ENCODE measurements around the gene GRID1. TPM values are rescaled to one million over a fixed set of nuclear protein-coding genes. Genes with fewer than 3 reads are reported as not detected.

The GRID1 gene
- polyA plus RNA-seq, 12 donors = 3.0 to 7.0 (median 4.9) TPM; not detected in 2

- DNase-seq = no peak
Observed at GRCh38 chr10:86063341-86063740, 303.3 kb downstream of the GRID1 start.

GRCh38 chr10:86062647-86063145 lies 303.9 kb downstream of the GRID1 start:
- DNase-seq = no peak

GRCh38 chr10:86062198-86062550 lies 304.4 kb downstream of the GRID1 start:
- DNase-seq = no peak

DNA sequence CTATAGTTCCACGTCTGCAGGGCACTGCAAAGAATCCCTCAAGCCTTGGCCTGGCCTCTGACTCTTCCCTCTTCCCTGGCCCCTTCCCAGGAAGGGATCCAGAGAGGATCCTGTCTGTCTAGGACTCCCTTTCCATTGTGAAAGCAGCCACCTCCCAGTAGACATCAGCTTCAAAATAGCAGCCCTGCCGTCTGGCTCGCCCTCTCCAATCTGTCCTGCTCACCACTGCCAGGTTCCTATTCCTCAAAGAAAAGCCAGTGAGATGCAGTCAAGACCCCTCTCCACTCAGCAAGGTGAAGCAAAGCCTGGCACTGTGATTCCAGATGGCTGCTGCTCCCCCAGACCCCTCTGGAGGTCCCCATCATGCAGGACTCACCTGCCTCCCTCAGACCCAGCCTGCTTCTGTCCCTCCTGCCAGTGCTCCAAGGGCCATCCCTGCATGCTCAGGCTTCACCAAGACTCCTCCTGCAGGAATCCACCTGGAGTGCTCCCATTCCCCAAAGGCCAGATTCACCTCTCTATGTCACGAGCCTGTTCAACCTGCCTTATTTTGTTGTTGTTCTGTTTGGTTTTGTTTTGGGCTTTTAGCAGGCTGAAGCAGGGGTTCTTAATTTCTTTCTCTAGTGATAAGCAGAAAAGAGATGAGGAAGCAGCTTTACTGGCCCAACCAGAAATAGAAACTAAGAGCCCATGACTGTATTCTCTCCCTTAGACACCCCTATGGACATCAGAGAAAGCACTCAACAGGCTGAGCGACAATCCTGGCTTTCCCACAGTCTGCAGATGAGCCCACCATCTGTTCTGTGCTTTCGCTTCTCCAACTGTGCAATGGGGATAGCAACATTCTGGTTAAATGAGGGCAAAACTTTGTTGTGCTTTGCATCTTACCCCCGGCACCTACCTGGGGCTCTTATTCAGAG lies 305.1 kb downstream of the GRID1 start:
- no peak for DNase-seq

GRCh38 chr10:86060386-86061277 lies 306.0 kb downstream of the GRID1 start:
- no peak for DNase-seq

DNA sequence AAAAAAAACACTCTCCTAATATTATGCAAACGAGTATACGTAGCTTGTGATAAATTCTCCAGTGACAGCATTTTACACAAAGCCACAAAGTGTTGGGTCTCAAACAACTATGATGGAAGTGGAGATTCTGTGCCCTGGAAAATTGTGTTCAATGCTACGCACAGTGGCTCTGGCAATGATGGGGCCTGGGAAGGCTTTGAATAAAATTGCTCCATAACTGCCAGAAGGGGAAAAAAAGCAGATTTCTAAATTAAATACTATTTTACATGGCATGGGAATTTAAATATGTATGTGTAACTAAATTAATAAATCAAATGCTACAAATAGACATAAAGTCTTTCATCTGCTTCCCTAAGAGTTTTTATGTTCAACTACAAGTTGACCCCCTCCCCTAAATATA lies 306.7 kb downstream of the GRID1 start:
- DNase-seq = no peak

DNA sequence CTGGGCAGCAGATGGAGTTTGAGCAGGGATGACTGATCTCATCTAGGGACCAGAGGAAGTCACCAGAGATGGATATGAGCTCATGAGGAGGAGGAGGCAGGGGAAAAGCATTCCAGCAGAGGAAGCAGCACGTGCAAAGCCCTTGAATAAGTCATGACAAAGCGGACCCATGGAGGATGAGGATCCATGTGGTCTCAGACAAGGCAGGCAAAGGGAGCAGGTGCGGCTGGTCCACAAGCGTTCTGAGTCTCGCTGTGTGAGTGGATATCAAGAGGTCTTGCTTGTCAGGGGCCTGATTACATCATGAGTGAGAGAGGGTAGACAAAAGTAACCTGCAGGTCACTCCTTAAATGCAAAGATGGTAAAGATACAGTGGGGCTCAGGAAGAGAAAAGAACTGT lies 307.6 kb downstream of the GRID1 start:
- DNase-seq = no peak

DNA sequence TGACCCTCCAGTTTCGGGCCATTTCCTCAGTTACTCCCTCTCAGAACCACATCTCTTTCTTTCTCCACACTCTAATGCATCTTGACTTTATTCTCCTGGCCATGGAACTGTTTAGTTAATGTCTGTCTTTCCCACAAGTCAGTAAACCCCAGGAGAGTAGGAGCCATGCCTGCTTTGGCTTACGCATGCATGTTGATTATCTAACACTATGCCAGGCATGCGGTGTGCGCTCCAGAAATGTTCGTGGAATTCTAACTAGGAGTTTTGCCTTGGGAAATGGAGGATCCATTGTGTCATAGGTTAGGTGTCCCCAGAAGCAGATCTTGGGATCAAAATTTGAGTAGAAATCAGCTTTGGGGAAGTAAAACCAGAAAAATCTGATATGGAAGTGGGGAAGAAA lies 308.9 kb downstream of the GRID1 start:
- DNase-seq = no peak

- no peak for DNase-seq
Observed at GRCh38 chr10:86056672-86057071, 309.9 kb downstream of the GRID1 start.

- no peak for DNase-seq
Observed at GRCh38 chr10:86055928-86056327, 310.7 kb downstream of the GRID1 start.

DNA sequence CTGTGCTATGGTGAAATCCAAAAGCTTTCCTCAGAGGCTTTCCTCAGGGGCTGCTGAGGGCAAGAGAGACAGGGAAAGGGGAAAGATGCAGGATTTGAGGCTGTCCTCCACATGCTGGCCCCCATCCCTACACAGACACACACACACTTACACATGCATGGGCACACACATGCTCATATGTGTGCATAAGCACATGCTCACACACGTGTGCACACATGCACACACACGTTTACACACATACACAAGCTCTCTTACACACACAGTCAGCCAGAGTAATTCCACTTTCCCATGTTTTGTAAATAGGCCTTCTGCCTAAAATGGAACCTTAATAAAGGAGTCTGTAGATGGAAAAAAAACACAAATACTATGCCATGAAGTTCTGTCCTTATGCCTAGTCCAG lies 312.9 kb downstream of the GRID1 start:
- DNase-seq = no peak

DNA sequence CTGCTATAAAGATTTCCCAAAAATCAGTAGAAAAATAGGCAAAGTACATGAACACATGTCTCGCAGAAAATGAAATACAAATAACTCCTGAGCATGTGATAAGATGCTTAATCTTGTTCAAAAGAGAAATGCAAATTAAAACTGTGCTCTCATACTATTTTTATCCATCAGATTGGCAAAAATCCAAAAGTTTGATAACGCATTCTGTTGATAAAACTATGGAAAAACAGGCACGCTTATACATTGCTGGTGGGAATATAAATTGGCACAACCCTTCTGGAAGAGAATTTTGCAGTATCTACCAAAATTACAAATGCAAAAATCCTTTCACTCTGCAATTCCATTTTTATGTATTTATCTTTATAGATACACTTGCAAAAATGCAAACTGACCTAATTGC lies 315.0 kb downstream of the GRID1 start:
- no peak for DNase-seq

DNA sequence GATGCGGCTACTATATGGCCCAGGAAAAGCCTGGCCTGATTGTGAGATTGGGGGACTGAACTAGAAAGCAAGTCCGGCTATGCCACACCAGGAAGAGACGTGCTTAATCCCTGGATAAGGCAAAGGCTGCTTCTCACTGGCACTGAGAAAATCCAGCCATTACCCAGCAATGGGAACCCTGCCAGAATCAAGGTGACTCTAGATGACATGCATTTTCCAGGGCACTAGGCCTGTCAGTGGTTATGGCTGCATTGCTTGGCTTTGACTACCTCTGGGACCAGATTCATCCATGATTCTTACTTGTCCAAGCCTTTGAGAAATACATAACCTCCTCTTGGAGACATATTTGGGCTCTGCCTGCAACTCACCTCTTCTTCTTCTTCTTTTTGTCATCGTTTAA lies 317.2 kb downstream of the GRID1 start:
- no peak for DNase-seq

DNA sequence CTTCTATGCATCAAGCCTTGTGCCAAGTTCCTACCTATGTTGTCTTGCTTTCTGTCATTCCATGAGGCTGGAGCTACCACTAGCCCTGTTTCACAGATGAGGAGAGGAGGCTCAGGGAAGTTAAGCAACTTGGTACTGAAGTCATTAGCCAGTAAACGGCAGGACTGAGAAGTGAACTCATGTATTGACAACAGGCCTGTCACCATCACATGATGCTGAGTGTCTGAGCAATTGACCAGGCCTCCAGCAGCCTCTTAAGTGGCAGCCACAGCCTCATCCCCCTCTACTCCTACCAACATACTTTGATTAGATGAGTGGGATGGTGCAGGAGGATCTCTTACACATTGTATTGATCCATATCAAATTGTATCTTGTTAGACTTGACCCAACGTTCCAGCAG lies 317.6 kb downstream of the GRID1 start:
- DNase-seq = no peak

- DNase-seq = no peak
Observed at GRCh38 chr10:86048571-86048970, 318.0 kb downstream of the GRID1 start.

DNA sequence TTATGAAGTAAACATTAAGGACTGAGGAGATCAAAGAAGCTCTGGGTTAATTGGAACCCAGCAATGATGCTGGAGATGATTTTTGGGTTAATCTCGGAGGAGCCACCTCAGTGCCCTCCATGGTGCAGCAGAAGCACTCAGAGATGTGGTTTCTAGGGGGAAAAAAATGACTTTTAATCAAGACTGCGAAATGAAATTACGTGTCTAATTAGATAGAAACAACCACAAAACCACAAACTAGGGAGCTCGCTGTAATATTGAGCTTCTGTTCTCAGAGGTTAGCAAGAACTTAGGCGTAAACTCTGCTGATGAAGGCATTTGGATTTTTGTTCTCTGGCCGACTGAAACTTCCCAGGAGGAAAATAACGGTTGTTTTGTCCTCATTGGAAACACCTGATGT lies 319.0 kb downstream of the GRID1 start:
- no peak for DNase-seq

DNA sequence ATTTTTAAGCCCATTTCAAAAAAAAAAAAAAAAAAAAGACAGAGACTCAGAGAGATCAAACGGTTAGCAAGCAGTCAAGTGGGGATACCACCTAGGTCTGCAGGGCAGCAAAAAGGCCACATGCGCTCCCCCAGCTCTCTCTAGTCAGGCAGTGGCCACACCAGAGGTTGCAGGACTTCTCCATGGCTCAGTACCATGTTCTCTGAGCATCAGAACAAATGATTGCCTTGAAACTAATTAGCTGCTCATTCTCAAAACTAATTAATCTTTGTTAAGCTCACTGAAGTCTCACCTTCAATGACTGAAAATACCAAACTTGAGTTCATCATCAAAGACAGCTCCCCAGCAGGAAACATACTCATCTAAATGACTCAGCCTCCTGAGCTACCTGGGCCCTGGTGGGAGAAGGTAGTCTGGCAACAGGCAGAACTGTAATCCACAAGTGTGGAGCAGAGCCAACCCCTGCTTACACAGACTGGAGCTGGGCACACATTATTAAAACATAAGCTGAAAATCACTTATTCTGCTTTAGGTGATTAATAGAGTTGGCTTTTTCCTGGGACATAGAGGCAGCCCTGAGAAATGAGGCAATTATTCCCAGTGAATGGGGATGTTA lies 319.6 kb downstream of the GRID1 start:
- DNase-seq = no peak

- no peak for DNase-seq
Observed at GRCh38 chr10:86045896-86046295, 320.7 kb downstream of the GRID1 start.

- no peak for DNase-seq
Observed at GRCh38 chr10:86044029-86044428, 322.6 kb downstream of the GRID1 start.

DNA sequence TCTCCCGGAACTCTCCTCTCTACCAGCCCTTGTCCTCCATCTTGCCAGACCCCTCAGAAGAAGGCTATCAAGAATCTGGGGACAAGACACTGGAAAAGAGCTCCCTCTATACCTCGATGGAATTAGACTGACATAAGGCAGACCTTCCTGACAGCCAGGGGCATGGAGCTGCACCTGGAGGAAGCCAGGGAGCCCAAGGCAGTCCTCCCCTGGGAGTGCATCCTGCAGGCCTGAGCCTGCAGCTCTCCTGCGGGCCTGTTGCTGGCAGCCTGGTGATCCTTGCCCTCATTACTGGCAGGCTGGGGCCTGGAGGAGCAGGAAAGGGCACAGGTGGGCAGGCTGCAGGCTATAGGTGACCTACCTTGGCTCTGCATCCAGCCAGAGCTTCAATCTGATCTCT lies 323.4 kb downstream of the GRID1 start:
- DNase-seq = no peak

DNA sequence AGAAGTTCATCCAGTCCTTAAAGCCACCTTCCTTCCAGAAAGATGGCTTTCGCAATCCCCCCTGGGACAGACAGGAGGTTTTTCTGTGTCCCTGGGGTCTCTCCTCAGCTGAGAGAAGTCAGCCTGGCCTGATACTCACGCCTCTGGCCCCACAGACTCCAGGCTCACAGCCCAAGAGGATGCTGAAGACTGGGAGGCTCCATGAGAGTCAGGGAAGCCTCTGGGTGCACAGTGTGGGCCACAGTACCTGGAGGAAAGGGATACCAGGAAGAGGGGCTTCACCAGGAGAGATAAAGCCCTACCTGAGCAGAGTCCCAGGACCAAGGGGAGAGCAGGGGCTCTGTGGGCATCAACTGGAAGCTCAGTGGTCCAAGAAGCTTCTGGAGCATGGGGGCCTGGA lies 324.4 kb downstream of the GRID1 start:
- DNase-seq = no peak

GRCh38 chr10:86041116-86041515 lies 325.5 kb downstream of the GRID1 start:
- DNase-seq = no peak
